Aorta (tissue), 5 donors: ENCODE measurements around the gene KCNK1. TPM values are rescaled to one million over a fixed set of nuclear protein-coding genes. Genes with fewer than 3 reads are reported as not detected.

Experiments used
- ATAC-seq: fragments of 200-7000 bp; cut with Tn5 transposase; one replicate; pipeline ENCODE4 v1.9.1; 2022; ENCODE audit warnings: moderate library complexity; ENCODE audit not compliant: low FRiP score
- DNase-seq, 2 donors: peaks; one replicate each; pipeline ENCODE4 v3.0.0-alpha.2; 2020
- H3K27ac ChIP-seq, 2 donors: one replicate each; pipeline ENCODE4 v1.5.1; 2013; ENCODE audit warnings: low read length in 2 of 2, mild to moderate bottlenecking in 2 of 2, moderate library complexity in 2 of 2, control low read depth in 1 of 2, inconsistent platforms in 1 of 2, low read depth in 1 of 2
- H3K27me3 ChIP-seq, 2 donors: one replicate each; pipeline ENCODE4 v1.6.1; 2013; ENCODE audit warnings: control low read depth in 1 of 2, low read length in 1 of 2, mild to moderate bottlenecking in 1 of 2, moderate library complexity in 1 of 2; ENCODE audit not compliant: insufficient read depth in 2 of 2, control insufficient read depth in 1 of 2
- H3K36me3 ChIP-seq, 2 donors: one replicate each; pipeline ENCODE4 v1.6.1; 2013; ENCODE audit warnings: control low read depth in 1 of 2, low read length in 1 of 2, mild to moderate bottlenecking in 1 of 2; ENCODE audit not compliant: insufficient read depth in 2 of 2, control insufficient read depth in 1 of 2
- H3K4me1 ChIP-seq, 2 donors: one replicate each; pipeline ENCODE4 v1.6.1; 2013; ENCODE audit warnings: low read length in 2 of 2, control low read depth in 1 of 2, mild to moderate bottlenecking in 1 of 2, moderate library complexity in 1 of 2; ENCODE audit not compliant: insufficient read depth in 2 of 2, control insufficient read depth in 1 of 2
- H3K4me3 ChIP-seq, 2 donors: one replicate each; pipeline ENCODE4 v1.5.1; 2013; ENCODE audit warnings: low read length in 2 of 2, control low read depth in 1 of 2, mild to moderate bottlenecking in 1 of 2
- H3K9me3 ChIP-seq: one replicate; pipeline ENCODE4 v1.6.1; 2013; ENCODE audit warnings: mild to moderate bottlenecking, low read length; ENCODE audit not compliant: control insufficient read depth
- WGBS, 2 donors: extraction: QIAGEN DNeasy Blood & Tissue Kit; methylation state at CpG; one replicate each; pipeline ENCODE4 v1.1.7; 2013; 5-methylcytosine and 5-hydroxymethylcytosine counted together
- intact Hi-C, 2 donors: fragments of 100-400 bp; cut with DNase I; formaldehyde crosslinking; loops; one replicate each; pipeline versions ENCODE4 v1.14.2 to v1.15.0; 2022
- polyA plus RNA-seq, 2 donors: library from polyadenylated mRNA; stranded (reverse); fragments of 200-250 nt; gene quantifications; one replicate each; pipeline ENCODE4 v1.2.3, GENCODE V29; 2013
- total RNA-seq, 2 donors: library from RNA; stranded (reverse); fragmentation: NEBNext Ultra II Directional; extraction: Animal tissue kit (Norgen Biotek cat#: 25700); gene quantifications; one replicate each; pipeline ENCODE4 v1.2.1, GENCODE V29; 2021
- donor health status: healthy with polysubstance abuse.
- donor health status: Bipolar disorder and iron deficiency.
- donor health status: DM: no; HTN: no; CAD: no.
- donor health status: DM: no; HTN: no; CAD: no.
- donor health status: DM: yes; HTN: yes; CAD: no.

The KCNK1 gene
- total and polyA plus RNA-seq, 4 donors: 1.5 to 7.0 (median 5.9) TPM; not detected in 1

DNA sequence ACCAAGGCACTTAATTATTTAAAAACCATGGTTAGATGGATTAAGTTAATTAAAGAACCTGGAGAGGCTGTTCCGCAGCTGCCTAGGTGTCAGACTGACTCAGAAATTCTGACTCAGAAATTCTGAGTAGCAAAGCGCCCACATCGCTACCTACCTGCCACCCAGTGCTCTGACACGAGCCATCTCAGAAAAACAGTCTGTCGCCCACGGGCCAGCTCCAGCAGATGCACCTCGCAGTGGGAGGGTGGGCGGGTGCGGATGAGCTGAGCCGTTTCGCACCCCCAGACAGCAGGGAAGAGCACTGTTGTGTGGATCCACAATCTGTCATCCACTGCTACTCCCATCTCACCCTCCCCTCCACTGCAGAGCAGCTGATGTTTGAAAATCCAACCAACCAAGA lies 13.5 kb downstream of the KCNK1 start:
- 80 to 87% methylated on average over 11 of the region's 11 CpGs for WGBS, 2 donors
- no peak for ATAC-seq
- no peak overlapping the region for H3K27ac ChIP-seq
- no peaks in the 10 kb centered on the region for H3K4me1 ChIP-seq
- H3K36me3 ChIP-seq: no peaks in the 10 kb centered on the region
- no peaks in the 10 kb centered on the region for H3K9me3 ChIP-seq
- intact Hi-C loops: no loop called here
- peaks cover 0 to 3% of the 10 kb centered on the region in 2 donors for H3K27me3 ChIP-seq
- no peak overlapping the region for H3K4me3 ChIP-seq
- DNase-seq: no peak

DNA sequence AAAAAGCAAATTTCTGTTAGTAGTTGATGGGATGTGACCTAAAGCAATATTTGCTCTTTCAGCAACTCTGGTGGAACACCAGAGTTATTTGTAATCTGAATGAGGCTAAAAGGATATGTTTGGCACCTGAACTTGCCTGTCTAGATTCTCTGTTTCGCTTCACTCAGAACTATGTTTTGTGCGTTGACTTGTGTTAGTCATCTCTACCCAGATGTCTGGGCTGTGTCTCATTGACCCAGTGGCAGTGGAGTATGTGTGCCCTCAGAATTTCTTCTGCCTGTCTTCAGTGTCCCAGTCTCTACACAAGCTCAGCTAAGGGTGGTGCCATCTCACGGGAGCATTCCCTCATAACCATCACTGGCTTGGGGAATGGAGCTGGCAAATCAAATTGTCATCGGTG lies 13.9 kb downstream of the KCNK1 start:
- Histone ChIP-seq H3K27ac (no peak overlapping the region), H3K4me1 (no peaks in the 10 kb centered on the region), H3K4me3 (no peak overlapping the region), H3K36me3 (no peaks in the 10 kb centered on the region), H3K9me3 (no peaks in the 10 kb centered on the region), H3K27me3 (peaks cover 0 to 2% of the 10 kb centered on the region in 2 donors)
- no peak for ATAC-seq
- WGBS, 2 donors: 87 to 94% methylated on average over 4 of the region's 4 CpGs
- intact Hi-C loops: no loop called here
- no peak for DNase-seq

- Histone ChIP-seq H3K36me3 (no peaks in the 10 kb centered on the region), H3K9me3 (no peaks in the 10 kb centered on the region), H3K4me3 (no peak overlapping the region), H3K27ac (no peak overlapping the region), H3K4me1 (no peaks in the 10 kb centered on the region), H3K27me3 (peaks cover 0 to 2% of the 10 kb centered on the region in 2 donors)
- no peak for DNase-seq
- intact Hi-C loops: no loop called here
- ATAC-seq: no peak
- 89 to 91% methylated on average over 19 of the region's 19 CpGs for WGBS, 2 donors
Measured at GRCh38 chr1:233629305-233629935, 15.5 kb downstream of the KCNK1 start.

DNA sequence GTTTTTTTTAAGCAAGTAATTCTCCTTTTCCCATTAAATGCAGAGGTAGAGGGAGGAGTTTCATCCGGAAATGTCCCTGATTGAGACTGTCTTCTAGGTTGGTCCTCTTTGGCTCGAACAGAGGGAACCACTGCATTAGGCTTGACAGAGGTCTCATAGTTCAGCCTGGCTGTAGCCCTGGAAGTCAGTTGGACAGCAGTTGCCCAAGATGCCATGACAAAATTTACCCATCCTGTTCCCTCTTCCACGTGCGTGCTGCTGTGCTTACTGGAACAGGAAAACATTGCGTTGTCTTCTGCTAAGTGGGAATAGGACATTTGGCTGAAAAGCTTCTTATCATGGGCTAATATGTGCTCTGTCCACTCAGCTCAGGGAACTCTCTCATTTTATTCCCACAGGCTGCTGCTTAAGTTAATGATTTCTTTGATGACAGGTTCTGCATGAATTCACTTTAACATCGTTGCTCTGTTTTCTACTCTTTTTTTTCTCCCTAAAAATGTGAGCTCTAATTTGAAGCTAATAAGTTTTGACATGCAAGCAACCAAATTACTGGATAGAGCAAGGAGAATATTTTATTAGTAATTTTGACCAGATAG lies 18.0 kb downstream of the KCNK1 start:
- DNase-seq: no peak
- no peaks in the 10 kb centered on the region for H3K36me3 ChIP-seq
- ATAC-seq: no peak
- WGBS, 2 donors: 67 to 76% methylated on average over 6 of the region's 6 CpGs
- H3K4me3 ChIP-seq: no peak overlapping the region
- H3K27me3 ChIP-seq: no peaks in the 10 kb centered on the region
- H3K9me3 ChIP-seq: no peaks in the 10 kb centered on the region
- H3K4me1 ChIP-seq: no peaks in the 10 kb centered on the region
- H3K27ac ChIP-seq: no peak overlapping the region
- intact Hi-C loops: no loop called here

GRCh38 chr1:233632436-233632835 lies 18.5 kb downstream of the KCNK1 start:
- WGBS, 2 donors: 80 to 83% methylated on average over 3 of the region's 3 CpGs
- ATAC-seq: no peak
- intact Hi-C loops: no loop called here

GRCh38 chr1:233635765-233636502 lies 22.0 kb downstream of the KCNK1 start:
- whole genome bisulfite sequencing, 2 donors: 45 to 55% methylated on average over 8 of the region's 8 CpGs
- DNase-seq: no peak

More at GRCh38 chr1:233632436-233632835, 18.5 kb downstream of the KCNK1 start:
- Histone ChIP-seq H3K9me3 (no peaks in the 10 kb centered on the region), H3K36me3 (no peaks in the 10 kb centered on the region), H3K4me3 (no peak overlapping the region), H3K4me1 (no peaks in the 10 kb centered on the region), H3K27me3 (no peaks in the 10 kb centered on the region), H3K27ac (no peak overlapping the region)
- no peak for DNase-seq

GRCh38 chr1:233636503-233636877 lies 22.6 kb downstream of the KCNK1 start:
- H3K27ac ChIP-seq: no peak overlapping the region
- H3K36me3 ChIP-seq: no peaks in the 10 kb centered on the region
- H3K4me3 ChIP-seq: no peak overlapping the region
- no peaks in the 10 kb centered on the region for H3K4me1 ChIP-seq
- intact Hi-C loops: no loop called here
- WGBS, 2 donors: 77 to 84% methylated on average over 2 of the region's 2 CpGs
- H3K27me3 ChIP-seq: no peaks in the 10 kb centered on the region
- H3K9me3 ChIP-seq: no peaks in the 10 kb centered on the region
- DNase-seq: no peak
- ATAC-seq: no peak

More at GRCh38 chr1:233635765-233636502, 22.0 kb downstream of the KCNK1 start:
- Histone ChIP-seq H3K4me1 (no peaks in the 10 kb centered on the region), H3K27ac (no peak overlapping the region), H3K27me3 (no peaks in the 10 kb centered on the region), H3K36me3 (no peaks in the 10 kb centered on the region), H3K4me3 (no peak overlapping the region), H3K9me3 (no peaks in the 10 kb centered on the region)
- no peak for ATAC-seq
- intact Hi-C loops: no loop called here

DNA sequence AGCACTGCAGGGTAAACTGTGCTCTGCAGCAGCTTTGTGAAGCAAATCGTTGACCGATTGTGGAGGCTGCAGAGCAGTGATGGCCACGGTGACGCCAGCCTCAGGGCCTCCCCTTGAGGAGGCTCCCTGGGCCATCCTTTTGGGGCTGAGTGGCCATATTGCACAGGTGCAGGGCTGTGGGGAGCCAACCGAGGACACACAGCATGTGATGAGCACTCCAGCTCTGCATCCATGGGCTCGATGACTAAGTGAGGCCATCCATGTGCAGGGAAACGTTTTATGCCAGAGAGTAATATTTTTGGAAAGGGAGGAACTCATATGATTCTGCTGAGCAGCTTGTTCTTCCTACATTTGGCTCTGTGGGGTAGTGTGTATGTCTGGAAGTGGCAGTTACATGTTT lies 24.6 kb downstream of the KCNK1 start:
- WGBS, 2 donors: 79 to 82% methylated on average over 7 of the region's 7 CpGs
- H3K36me3 ChIP-seq: no peaks in the 10 kb centered on the region
- H3K9me3 ChIP-seq: no peaks in the 10 kb centered on the region
- ATAC-seq (no peak), DNase-seq (no peak)
- no peak overlapping the region for H3K4me3 ChIP-seq
- H3K4me1 ChIP-seq: no peaks in the 10 kb centered on the region
- intact Hi-C loops: no loop called here
- H3K27me3 ChIP-seq: no peaks in the 10 kb centered on the region
- H3K27ac ChIP-seq: no peak overlapping the region

DNA sequence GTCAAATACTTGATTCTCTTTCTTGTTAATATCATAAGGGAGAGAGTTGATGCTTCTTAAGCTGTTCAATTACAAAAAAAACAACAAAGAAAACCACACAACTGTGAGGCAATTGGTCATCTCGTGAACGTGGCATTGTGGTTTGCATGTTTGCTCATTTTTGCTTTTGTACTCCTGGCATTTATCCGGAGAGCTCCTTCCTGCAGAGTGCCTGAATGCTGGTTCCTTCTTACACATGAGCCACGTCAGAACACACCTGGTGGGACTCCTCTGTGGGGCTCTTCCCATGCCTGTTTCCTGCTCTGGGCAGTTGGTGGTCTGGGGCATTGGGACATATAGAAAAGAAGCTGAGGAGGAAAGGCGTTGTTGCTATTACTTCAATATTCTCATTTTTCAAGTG lies 25.7 kb downstream of the KCNK1 start:
- H3K27me3 ChIP-seq: no peaks in the 10 kb centered on the region
- DNase-seq: no peak
- intact Hi-C loops: no loop called here

More for the DNA sequence above, 25.7 kb downstream of the KCNK1 start:
- Histone ChIP-seq H3K9me3 (no peaks in the 10 kb centered on the region), H3K4me3 (no peak overlapping the region), H3K4me1 (no peaks in the 10 kb centered on the region), H3K36me3 (no peaks in the 10 kb centered on the region), H3K27ac (no peak overlapping the region)
- no peak for ATAC-seq
- 53 to 68% methylated on average over 5 of the region's 5 CpGs for WGBS, 2 donors
